HG03354 (cell line): ENCODE data around the gene RHBDF2.
"Not testable (repeated sequence)": the region's sequence is repeated elsewhere in the genome, so short reads cannot be mapped to it uniquely, and the experiment has no call there.

Source experiments
- ATAC-seq: cut with Tn5 transposase; IDR thresholded peaks from one replicate; pipeline ENCODE4 v1.9.1; 2021; ENCODE audit warnings: mild to moderate bottlenecking; ENCODE audit not compliant: unreplicated experiment, poor library complexity, severe bottlenecking

RHBDF2 gene

DNA sequence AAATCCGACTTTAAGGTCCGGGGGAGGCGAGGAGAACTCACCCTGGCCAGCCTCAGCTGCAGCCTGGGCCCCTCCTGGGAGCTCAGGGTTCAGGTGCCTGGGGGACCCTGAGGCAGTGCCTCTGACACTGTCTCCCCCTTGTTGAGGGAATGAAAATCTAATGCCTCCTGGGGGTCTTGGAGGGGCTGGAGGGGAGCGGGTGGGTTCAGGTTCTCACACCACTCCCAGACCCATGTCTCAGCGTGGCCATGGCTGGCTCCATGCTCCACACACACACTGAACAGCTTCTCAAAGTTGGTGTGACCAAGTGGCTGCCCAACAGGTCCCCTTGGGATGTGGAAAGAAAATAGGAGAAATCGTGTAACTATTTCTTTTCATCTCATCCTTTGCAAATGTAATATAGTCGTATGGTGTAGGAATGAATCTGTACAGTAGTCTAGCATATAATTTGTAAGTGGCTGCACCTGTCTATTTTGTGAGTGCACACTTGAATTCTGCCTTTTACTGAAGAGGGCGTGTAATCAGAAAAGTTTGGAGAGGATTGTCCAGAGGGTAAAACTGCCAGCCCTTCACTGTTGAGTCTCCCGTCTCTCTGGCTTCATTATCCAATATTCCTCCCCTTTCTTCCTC lies 37.8 kb upstream of the RHBDF2 start:
- no peak for ATAC-seq

DNA sequence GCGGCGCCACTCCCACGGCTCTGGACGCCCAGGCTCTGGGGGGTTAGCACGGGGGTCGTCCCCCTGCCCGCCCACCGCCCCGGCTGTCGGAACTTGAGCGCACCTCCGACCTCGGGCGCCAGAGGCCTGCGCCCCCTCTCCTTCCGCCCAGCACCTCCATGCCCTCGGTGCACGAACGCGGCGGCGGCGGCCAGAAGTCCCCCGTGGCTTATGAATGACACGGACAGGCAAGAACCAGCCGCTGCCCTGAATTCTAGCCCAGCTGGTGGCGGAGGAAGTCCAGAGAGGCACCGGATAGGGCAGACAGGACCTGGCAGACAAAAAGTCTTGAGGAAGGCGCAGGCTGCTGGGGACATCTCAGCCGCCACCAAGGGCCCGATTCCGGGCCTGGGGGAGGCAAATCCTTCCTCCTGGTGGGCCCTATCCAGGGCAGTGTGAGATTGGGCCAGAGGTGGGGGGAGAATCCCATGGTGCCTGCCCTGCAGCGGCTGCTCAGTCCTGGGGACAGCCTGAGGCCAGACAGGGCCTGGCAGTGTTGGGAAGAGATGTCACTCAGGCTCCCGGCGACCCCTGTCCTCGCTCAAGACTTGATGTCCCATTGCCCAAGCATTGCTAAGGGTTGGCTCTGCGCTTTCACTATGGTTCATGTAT lies 37.2 kb upstream of the RHBDF2 start:
- ATAC-seq = no peak

DNA sequence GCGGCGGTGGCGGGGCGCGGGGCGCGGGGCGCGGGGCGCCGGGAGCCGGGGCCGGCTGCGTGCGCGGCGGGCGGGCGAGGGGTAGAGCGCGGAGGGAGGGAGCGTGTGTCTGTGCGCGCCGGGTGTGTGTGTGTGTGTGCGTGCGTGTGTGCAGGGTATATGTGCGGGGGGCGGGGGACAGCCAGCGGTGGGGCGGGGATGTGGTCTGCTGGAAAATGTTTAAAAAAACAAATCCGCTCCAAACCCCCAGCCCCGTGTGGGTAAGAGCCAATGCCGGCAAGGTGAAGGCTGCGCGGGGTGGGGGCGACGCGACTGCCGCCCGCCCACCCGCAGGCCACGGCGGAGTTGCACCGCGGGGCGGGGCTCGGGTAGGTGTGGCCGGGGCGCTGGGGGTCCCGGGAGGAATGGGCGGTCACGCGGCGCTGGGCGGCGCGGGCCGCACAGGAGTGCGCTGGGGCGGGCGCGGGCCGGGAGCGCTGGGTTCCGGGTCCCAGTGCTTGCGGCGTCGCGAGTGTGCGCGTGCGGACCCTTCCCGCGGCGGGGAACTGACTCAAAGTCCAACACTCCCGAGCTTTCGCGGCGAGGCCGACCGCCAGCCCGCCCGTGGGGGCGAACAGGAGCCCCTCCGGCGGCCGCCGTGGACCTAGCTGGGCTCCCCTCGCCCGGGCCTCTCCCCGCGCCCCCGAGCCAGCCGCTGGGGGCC lies 36.5 kb upstream of the RHBDF2 start, which contains the start of gene CYGB:
CYGB (minus strand) TSS at position 132 of the 703 bp plus-strand sequence. CDS start 167 bp downstream, outside the sequence.
- no peak for ATAC-seq

DNA sequence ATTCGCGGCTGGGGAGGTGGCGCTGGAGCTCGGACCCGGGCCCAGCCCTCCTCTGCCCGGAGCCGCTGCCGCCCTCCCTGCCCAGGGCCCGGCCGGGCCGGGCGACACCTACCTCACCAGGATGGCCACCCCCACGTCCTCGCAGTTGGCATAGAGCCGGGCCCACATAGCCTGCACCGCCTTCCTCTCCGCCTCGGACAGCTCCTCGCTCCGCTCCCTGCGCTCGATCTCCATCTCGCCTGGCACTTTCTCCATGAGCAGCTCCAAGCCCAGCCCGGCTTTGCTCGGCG lies 36.0 kb upstream of the RHBDF2 start:
- no peak for ATAC-seq

DNA sequence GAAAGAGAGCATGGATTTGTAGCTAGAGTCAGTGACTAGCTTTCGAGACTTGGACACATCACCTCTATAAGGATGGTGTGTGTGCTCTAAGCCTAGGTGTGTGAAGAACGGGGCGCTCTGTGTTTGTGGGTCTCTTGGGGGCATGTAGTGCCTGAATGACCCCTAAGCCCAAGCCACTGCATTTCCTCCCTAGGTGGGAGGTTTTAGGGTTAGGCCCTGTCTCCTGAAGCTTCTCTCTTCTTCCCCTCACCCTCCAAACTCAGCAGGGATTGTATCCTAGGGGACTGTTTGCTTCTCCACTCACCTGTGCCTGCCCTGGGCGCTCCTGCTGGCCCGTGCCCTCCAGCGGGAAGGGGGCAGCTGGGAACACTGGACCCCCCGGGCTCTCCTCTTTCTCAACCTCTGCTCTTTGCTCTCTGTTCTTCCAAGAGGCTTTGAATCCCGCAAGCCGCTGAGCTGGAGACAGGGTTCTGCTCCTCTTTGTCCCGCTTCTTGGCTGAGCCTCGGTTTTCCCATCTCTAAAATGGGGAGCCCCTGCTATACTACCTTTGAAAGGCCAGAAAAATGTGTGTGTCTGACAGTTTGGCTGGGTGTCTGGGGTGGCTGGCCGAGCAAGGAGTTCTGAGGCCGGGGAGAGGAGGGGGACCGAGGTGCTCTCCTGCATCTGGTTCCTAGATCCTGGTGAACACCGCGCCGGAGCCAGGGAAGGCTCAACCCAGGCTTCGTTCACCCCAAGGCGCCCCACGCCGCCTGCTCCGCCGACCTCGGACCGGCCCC lies 35.5 kb upstream of the RHBDF2 start:
- ATAC-seq = no peak

DNA sequence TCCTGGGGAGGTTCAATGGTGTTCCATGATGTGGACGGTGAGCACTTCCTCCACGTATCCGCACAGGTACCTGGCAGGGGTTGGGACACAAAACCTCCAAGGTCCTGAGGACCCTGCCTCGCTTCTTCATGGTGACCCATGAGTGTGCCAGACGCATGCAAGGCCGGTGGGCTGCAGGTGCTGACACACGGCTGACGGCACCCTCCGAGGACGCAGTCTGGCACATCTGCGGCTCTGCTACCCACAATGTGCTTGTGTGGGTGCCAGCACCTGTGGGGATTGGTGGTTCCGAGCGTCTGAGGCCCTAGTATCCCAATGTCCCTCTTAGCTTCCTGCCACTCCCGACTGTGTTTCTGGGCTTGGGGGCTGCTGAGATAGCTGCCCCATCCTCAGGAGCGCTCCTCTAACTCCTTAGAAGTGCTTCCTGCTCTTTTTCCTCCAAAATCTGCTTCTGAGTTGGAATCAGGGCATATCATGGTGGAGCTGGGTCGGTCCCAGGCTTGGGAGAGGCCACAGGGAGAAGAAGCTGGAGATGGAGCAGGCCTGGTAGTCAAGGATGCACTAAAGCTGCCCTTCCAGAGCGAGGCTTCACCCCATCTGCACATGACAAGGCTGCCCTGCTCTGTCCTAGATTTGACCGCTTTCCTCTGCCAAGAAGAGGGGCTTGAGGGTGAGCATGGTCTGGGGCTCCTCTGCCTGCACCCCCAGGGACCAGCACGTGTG lies 34.7 kb upstream of the RHBDF2 start:
- no peak for ATAC-seq

DNA sequence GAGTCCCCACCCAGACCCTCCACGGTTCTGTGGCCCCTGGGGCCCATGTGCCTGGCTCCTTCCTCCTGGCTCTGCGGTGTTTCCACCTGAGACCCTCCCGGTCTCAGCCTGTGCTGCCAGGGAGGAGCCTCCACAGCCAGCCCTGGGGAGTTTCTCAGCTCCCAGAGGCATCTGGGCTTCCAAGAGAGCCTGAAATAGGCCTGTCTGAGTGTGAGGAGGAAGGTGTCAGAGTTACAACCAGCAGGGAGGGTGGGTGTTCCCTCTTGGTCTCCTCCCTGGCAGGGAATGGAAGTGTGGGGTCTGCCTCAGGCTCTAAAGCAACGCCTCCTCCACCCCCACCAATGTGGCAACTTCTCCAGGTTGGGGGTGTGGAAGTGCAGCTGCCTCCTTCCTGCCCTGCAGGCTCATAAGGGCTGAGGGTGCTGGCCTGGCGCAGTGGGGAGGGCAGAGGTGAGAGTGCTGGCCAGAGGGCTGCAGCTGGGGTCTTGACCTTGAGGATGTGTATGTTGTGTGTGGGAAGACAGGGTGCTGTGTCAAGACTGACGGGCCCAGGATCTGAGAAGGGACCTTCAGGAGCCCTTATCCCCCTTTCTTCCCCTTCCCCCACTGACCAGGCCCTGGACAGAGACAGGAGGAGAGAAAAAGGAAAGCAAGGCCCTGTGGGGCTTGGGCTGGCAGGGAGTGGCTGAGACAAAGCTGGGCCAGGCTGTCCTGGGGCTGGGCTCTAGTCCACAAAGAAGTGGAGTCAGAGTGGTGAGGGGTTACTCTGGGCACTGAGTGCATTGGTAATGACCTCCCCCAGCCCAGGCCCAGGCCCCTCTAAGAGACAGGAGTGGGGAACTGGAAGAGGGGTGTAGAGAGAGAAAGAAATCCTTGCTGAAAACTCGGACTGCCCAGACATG lies 33.9 kb upstream of the RHBDF2 start:
- no peak for ATAC-seq

DNA sequence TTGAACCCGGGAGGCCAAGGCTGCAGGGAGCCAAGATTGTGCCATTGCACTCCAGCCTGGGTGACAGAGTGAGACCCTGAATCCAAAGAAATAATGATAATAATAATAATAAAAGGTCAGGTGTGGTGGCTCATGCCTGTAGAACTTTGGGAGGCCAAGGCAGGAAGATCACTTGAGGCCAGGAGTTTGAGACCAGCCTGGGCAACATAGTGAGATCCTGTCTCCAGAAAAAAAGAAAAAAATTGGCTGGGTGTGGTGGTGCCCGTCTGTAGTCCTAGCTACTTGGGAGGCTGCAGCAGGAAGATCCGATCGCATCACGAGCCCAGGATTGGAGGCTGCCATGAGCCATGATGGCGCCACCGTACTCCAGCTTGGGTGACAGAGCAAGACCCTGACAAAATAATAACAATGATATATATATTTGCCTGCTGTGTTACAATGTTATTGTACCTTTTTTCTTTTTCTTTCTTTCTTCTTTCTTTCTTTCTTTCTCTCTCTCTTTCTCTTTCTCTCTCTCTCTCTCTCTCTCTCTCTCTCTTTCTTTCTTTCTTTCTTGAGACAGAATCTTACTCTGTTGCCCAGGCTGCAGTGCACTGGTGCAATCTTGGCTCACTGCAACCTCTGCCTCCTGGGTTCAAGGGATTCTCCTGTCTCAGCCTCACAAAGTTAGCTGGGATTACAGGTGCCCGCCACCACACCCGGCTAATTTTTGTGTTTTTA lies 32.6 kb upstream of the RHBDF2 start:
- ATAC-seq = not testable (repeated sequence)

DNA sequence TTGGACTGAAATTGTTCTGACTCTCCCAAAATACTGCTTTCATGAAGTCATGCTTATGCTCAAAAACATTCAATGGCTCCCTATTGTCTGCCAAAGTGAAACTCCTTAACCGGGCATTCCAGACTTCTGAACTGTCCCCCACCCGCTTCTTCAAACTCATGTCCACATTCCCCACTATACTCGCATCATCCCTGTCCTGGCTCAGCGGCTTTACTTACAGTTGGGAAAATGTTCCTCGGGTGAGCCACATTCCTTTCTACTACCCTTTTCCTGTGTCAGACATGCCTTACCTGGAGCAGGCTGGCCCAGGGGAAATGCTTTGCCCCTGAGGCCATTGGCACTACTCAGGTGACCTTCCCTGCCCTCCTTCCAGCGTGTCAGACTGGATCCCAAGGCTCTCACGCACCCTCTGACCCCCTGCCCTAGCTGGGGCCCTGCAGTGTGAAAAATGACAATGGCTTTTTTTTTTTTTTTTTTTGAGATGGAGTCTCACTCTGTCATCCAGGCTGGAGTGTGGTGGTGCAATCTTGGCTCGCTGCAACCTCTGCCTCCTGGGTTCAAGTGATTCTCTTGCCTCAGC lies 30.9 kb upstream of the RHBDF2 start:
- no peak for ATAC-seq

DNA sequence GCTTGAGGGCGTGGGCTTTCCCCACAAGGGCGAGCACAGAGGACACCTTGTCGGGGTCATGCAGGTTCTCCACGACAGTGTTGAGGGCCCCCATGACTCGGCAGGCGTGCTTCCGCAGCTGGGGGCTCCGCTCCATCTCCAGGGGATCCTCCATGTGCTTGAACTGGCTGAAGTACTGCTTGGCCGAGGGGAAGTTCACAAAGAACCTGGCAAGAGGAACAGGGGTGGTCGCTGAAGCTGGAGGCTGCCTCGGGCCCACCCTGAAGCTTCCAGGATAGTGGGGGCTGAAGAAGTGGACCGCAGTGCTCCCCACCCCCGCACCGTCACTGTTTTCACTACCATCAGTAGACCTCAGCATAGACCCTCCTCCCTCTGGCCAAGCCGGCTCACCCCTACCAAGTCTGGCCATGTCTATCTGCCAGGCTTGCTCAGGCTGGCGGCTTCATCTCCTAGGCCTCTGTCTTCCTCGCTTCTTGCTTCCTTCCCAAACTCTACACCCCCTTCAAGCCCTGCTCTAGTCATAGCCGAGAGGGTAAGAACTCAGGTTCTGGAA lies 30.3 kb upstream of the RHBDF2 start:
- ATAC-seq = no peak

DNA sequence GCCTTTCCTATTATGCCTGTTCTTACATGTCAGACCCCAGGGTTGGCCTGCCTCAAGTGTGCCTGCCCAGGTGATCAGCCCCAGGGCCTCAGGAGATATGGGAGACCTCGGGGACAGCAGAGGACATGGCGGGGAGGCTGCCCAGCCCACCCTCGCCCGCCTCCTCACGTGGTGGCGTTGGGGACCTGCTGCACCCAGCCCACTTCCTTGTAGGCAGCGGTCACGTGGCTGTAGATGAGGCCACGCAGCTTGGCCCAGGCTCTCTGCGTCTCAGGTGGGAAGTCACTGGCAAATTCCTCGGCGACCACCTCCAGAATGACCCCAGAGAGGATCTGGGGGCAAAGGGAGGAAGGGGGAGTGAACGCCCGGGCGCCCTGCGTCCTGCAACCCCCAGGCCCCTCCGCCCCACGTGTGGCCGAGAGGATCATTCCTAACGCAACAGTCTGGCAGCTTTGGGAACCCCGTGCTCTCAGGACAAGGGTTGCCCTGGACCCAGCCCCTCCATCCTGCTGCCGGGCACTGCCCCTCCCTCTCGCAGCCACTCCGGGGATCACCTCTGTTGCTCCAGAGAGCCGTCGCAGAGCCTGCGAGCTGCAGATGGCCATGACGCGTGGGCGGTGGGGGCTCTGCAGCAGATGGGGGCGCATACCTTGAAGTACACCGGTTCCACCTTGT lies 29.7 kb upstream of the RHBDF2 start:
- no peak for ATAC-seq

DNA sequence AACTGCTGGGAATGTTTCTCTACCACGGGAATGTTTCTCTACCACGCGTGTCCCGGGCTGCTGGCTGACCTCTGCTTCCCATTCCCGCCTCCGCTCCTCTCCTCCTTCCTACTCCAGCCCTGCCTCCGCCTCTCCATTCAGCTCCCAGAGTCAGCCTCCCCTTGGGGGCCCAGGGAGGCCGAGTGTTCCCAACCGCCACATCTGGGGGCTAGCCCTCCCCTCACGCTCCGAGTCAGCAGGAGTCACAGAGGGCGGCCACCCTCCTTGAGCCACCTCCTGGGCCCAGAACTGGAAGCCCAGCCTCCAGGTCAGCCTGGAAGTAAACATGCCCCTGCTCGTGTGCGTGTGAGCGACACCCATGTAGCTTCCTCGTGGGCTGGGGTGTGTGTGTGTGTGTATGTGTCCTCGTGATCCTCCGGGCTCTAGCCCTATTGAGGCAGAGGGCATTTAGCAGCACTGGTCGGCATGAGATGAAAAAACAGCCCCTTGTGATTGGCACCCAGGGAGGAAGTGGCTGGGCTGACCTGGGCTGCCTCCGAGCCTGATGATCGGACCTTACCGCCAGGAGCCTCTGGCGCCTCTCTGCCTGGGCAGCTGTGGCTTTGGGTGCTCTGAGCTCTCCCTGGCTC lies 29.0 kb upstream of the RHBDF2 start:
- ATAC-seq = no peak

DNA sequence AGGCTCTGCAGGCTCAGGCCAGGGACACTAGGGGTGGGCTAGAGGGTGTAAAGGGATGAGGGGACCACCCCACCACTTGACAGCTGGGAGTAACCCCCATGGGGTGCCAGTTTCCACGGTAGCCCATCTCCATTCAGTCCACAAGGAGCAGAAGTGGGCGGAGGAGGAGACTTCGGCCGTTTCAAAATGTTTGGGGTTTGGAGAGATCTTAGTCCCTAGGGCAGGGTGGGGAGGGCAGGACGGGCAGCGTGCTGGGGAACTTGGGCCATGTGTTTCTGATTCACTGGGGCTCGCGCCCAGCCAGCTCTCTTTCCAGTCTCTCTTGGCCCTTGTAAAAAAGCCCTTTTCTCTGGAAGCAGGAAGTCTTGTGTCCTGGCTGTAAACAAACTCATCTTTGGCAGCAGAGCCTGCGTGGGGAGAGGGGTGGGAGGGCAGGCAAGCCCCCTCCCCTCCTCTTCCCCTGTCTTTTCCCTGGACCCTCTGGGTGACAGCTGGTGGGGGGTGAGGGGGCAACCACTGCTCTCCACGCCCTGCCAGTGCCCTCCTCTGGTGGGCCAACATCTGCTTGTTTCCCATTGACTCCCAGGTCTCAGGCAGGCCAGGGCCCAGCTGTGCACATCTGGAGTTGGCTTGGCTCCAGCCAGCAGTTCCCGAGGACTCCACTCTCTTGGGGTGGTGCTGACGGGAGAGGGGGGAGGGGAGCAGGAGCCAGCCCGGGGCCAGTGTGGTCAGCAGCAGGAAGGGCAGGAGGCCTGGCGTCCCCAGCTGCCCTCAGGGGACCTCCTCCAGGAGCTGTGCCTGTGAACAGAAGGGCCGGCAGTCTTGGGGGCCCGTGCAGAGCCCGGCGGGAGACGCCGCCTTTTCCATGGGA lies 28.2 kb upstream of the RHBDF2 start:
- ATAC-seq = no peak

DNA sequence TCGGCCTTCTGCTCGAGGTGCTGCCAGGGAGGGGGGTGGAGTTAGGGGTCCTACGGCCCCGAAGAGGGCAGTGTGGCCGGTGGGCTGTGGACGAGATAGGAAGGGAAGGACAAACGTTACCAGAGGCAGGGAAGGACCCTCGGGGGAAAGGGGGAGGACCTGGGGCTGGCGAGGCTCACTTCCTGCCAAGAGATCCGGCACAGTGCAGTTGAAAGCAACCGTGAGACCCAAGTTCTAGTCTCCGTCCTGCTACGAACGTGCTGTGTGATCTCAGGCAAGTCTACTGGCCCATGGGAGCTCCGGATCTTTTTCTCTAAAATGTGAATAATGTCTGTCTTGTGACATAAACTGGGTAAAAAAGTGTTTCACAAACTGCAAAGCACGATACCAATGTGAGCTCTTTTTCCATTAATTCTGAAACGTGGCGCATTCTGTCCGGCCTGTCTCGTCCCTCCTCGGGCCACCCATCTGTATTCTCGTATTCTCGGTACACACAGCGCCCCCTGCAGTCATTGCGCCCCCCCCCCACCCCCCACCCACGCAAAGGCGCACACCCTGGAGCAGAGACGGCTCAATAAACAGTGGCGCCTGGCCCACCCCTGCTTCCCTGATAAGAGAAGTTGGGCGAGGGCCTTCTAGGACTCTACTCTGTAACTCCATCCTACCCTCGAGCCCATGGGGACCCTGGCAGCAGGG lies 27.5 kb upstream of the RHBDF2 start:
- no peak for ATAC-seq

DNA sequence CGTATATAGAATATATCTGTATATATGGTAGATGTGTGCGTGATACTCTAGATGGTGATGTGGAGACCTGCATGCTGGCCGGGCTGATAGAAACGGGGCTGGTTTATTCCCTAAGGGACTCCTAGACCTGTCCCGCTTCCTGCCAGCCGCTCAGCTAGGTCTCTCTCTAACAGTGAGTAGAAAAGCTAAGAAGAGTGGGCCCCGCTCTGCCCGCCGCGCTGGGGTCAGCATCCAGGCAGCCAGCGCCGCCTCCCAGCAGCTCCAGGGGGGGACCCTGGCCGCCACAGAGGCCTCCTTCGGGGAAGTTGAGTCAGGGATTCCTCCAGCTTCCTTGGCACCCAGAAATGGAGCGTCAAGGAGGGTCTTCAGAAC lies 26.9 kb upstream of the RHBDF2 start:
- peak; percentile 54 for ATAC-seq
